Activated T-helper 1 cell treated with anti-CD3 and anti-CD28 coated beads, Interleukin-12 subunit alpha, Interleukin-12 subunit beta, Interleukin-2, Interleukin-4 antibody, amounts not matched to agents 30 ng/mL and 10 ng/mL and 1 ng/mL, durations not matched to agents 14 hours and 24 hours and 36 hours (primary cell): ENCODE measurements around the gene RTN3. TPM values are rescaled to one million over a fixed set of nuclear protein-coding genes. Genes with fewer than 3 reads are reported as not detected.

Source experiments
- DNase-seq: peaks from one replicate; pipeline ENCODE4 v3.0.0; 2021; ENCODE audit warnings: low spot score
- H3K27ac Mint-ChIP-seq: one replicate; pipeline ENCODE4 v1.8.0; 2021; ENCODE audit warnings: mild to moderate bottlenecking, mixed read lengths
- H3K27me3 Mint-ChIP-seq: one replicate; pipeline ENCODE4 v1.8.0; 2022; ENCODE audit warnings: mild to moderate bottlenecking, moderate library complexity, mixed read lengths; ENCODE audit not compliant: insufficient read depth
- H3K36me3 Mint-ChIP-seq: one replicate; pipeline ENCODE4 v1.8.0; 2021; ENCODE audit warnings: low read depth, mixed read lengths
- H3K4me1 Mint-ChIP-seq: one replicate; pipeline ENCODE4 v1.8.0; 2021; ENCODE audit warnings: low read depth, mixed read lengths
- H3K4me3 Mint-ChIP-seq: one replicate; pipeline ENCODE4 v1.8.0; 2021; ENCODE audit warnings: mild to moderate bottlenecking, moderate library complexity, mixed read lengths
- H3K9me3 Mint-ChIP-seq: one replicate; pipeline ENCODE4 v1.8.0; 2021; ENCODE audit warnings: mixed read lengths
- intact Hi-C: fragments of 100-400 bp; cut with micrococcal nuclease; formaldehyde crosslinking; loops from one replicate; pipeline ENCODE4 v1.15.1; 2024
- total RNA-seq: library from RNA; stranded (reverse); gene quantifications from 2 replicates; pipeline ENCODE4 v1.2.3, GENCODE V29; 2022

RTN3 gene
- total RNA-seq, 1 donor from 2014 or later: 52.1 TPM

- no peaks in the 10 kb centered on the region for H3K27me3 Mint-ChIP-seq
- no peak for DNase-seq
- no peaks in the 10 kb centered on the region for H3K9me3 Mint-ChIP-seq
- intact Hi-C loops: no loop called here
- H3K4me1 Mint-ChIP-seq: no peaks in the 10 kb centered on the region
- peaks cover 8% of the 10 kb centered on the region for H3K36me3 Mint-ChIP-seq
- no peak overlapping the region for H3K4me3 Mint-ChIP-seq
- no peak overlapping the region for H3K27ac Mint-ChIP-seq
These were observed 38.7 kb downstream of the RTN3 start for GRCh38 chr11:63719987-63720386.

GRCh38 chr11:63720611-63721010 lies 39.3 kb downstream of the RTN3 start:
- H3K27me3 Mint-ChIP-seq: no peaks in the 10 kb centered on the region
- intact Hi-C loops: no loop called here

GRCh38 chr11:63729326-63729725 lies 48.0 kb downstream of the RTN3 start:
- Mint-ChIP-seq H3K36me3 (no peaks in the 10 kb centered on the region), H3K4me1 (no peaks in the 10 kb centered on the region), H3K4me3 (no peak overlapping the region), H3K27me3 (no peaks in the 10 kb centered on the region), H3K9me3 (no peaks in the 10 kb centered on the region), H3K27ac (no peak overlapping the region)
- intact Hi-C loops: no loop called here
- no peak for DNase-seq

More at GRCh38 chr11:63720611-63721010, 39.3 kb downstream of the RTN3 start:
- H3K36me3 Mint-ChIP-seq: peaks cover 8% of the 10 kb centered on the region
- H3K4me3 Mint-ChIP-seq: no peak overlapping the region
- no peaks in the 10 kb centered on the region for H3K4me1 Mint-ChIP-seq
- H3K27ac Mint-ChIP-seq: no peak overlapping the region
- no peak for DNase-seq
- H3K9me3 Mint-ChIP-seq: no peaks in the 10 kb centered on the region

GRCh38 chr11:63736864-63737263 lies 55.6 kb downstream of the RTN3 start:
- intact Hi-C loops: no loop called here

GRCh38 chr11:63737718-63738117 lies 56.4 kb downstream of the RTN3 start:
- intact Hi-C loops: loop anchor here (1.0 to 2.0 kb wide), 4 partner anchors 56 to 259 kb away; partner anchors contain the start of genes ATL3 and RTN3
- no peak for DNase-seq
- Mint-ChIP-seq H3K9me3 (no peaks in the 10 kb centered on the region), H3K27me3 (no peaks in the 10 kb centered on the region), H3K4me3 (no peak overlapping the region), H3K4me1 (peaks cover 5% of the 10 kb centered on the region), H3K36me3 (peaks cover 4% of the 10 kb centered on the region), H3K27ac (peak overlapping the region; percentile 29)

More at GRCh38 chr11:63736864-63737263, 55.6 kb downstream of the RTN3 start:
- H3K36me3 Mint-ChIP-seq: peaks cover 4% of the 10 kb centered on the region
- H3K4me1 Mint-ChIP-seq: peaks cover 5% of the 10 kb centered on the region
- no peaks in the 10 kb centered on the region for H3K27me3 Mint-ChIP-seq
- no peak overlapping the region for H3K4me3 Mint-ChIP-seq
- H3K9me3 Mint-ChIP-seq: no peaks in the 10 kb centered on the region
- no peak overlapping the region for H3K27ac Mint-ChIP-seq
- DNase-seq: no peak

GRCh38 chr11:63738720-63739360 lies 57.5 kb downstream of the RTN3 start:
- DNase-seq: peak; percentile 26
- intact Hi-C loops: loop anchor here (1.0 to 2.0 kb wide), 4 partner anchors 58 to 261 kb away; partner anchors contain the start of genes ATL3 and RTN3
- H3K9me3 Mint-ChIP-seq: no peaks in the 10 kb centered on the region
- no peaks in the 10 kb centered on the region for H3K27me3 Mint-ChIP-seq
- H3K4me3 Mint-ChIP-seq: no peak overlapping the region
- H3K36me3 Mint-ChIP-seq: peaks cover 4% of the 10 kb centered on the region
- peaks cover 5% of the 10 kb centered on the region for H3K4me1 Mint-ChIP-seq
- no peak overlapping the region for H3K27ac Mint-ChIP-seq

- intact Hi-C loops: no loop called here
These were observed 64.2 kb downstream of the RTN3 start for GRCh38 chr11:63745304-63746170.

GRCh38 chr11:63747011-63747410 lies 65.7 kb downstream of the RTN3 start:
- H3K9me3 Mint-ChIP-seq: no peaks in the 10 kb centered on the region
- DNase-seq: no peak
- H3K27ac Mint-ChIP-seq: no peak overlapping the region
- intact Hi-C loops: no loop called here
- no peaks in the 10 kb centered on the region for H3K27me3 Mint-ChIP-seq
- H3K4me1 Mint-ChIP-seq: no peaks in the 10 kb centered on the region
- peaks cover 6% of the 10 kb centered on the region for H3K36me3 Mint-ChIP-seq
- H3K4me3 Mint-ChIP-seq: no peak overlapping the region

More at GRCh38 chr11:63745304-63746170, 64.2 kb downstream of the RTN3 start:
- no peak overlapping the region for H3K27ac Mint-ChIP-seq
- no peaks in the 10 kb centered on the region for H3K4me1 Mint-ChIP-seq
- H3K36me3 Mint-ChIP-seq: no peaks in the 10 kb centered on the region
- H3K4me3 Mint-ChIP-seq: no peak overlapping the region
- DNase-seq: no peak
- H3K9me3 Mint-ChIP-seq: no peaks in the 10 kb centered on the region
- no peaks in the 10 kb centered on the region for H3K27me3 Mint-ChIP-seq

GRCh38 chr11:63749624-63750023 lies 68.3 kb downstream of the RTN3 start:
- H3K27ac Mint-ChIP-seq: no peak overlapping the region
- H3K4me1 Mint-ChIP-seq: no peaks in the 10 kb centered on the region
- no peaks in the 10 kb centered on the region for H3K27me3 Mint-ChIP-seq
- no peak for DNase-seq
- H3K4me3 Mint-ChIP-seq: no peak overlapping the region
- H3K36me3 Mint-ChIP-seq: peaks cover 13% of the 10 kb centered on the region
- no peaks in the 10 kb centered on the region for H3K9me3 Mint-ChIP-seq
- intact Hi-C loops: no loop called here

- H3K27ac Mint-ChIP-seq: no peak overlapping the region
- H3K4me1 Mint-ChIP-seq: no peaks in the 10 kb centered on the region
- no peaks in the 10 kb centered on the region for H3K9me3 Mint-ChIP-seq
- H3K4me3 Mint-ChIP-seq: no peak overlapping the region
- H3K27me3 Mint-ChIP-seq: no peaks in the 10 kb centered on the region
- DNase-seq: no peak
- peaks cover 6% of the 10 kb centered on the region for H3K36me3 Mint-ChIP-seq
- intact Hi-C loops: no loop called here
These were observed 75.8 kb downstream of the RTN3 start for GRCh38 chr11:63756919-63757761.

- H3K4me1 Mint-ChIP-seq: no peaks in the 10 kb centered on the region
- H3K27ac Mint-ChIP-seq: no peak overlapping the region
- no peaks in the 10 kb centered on the region for H3K9me3 Mint-ChIP-seq
- no peak overlapping the region for H3K4me3 Mint-ChIP-seq
- H3K36me3 Mint-ChIP-seq: no peaks in the 10 kb centered on the region
- no peak for DNase-seq
- intact Hi-C loops: no loop called here
- no peaks in the 10 kb centered on the region for H3K27me3 Mint-ChIP-seq
These were observed 79.3 kb downstream of the RTN3 start for GRCh38 chr11:63760487-63761079.

GRCh38 chr11:63761188-63761587 lies 79.9 kb downstream of the RTN3 start:
- Mint-ChIP-seq H3K27ac (no peak overlapping the region), H3K36me3 (no peaks in the 10 kb centered on the region), H3K27me3 (no peaks in the 10 kb centered on the region), H3K9me3 (no peaks in the 10 kb centered on the region), H3K4me1 (no peaks in the 10 kb centered on the region), H3K4me3 (no peak overlapping the region)
- DNase-seq: no peak
- intact Hi-C loops: no loop called here
